PC-9 (cell line): ENCODE results near the gene CAMTA1. TPM values are rescaled to one million over a fixed set of nuclear protein-coding genes. Genes with fewer than 3 reads are reported as not detected.

Source experiments
- BruUV-seq: library from RNA; stranded (reverse); fragments of 400-500 nt; replicated peaks from 2 replicates; lab custom pipeline; 2021; lab: Mats Ljungman, UMichigan
- CTCF ChIA-PET: fragments of 300-600 bp; sonication (Branson Sonifier 250); formaldehyde crosslinking; loops from one replicate; lab custom pipeline; 2022; ENCODE audit warnings: antibody characterized with exemption; lab: Charles Lee
- POLR2A ChIA-PET: fragments of 300-600 bp; sonication (Branson Sonifier 250); formaldehyde crosslinking; loops from one replicate; lab custom pipeline; 2022; ENCODE audit warnings: antibody characterized with exemption; ENCODE audit not compliant: unreplicated experiment; lab: Charles Lee
- DNase-seq, 2 experiments: peaks; one replicate each; pipeline versions ENCODE4 v3.0.0 to v3.0.0-alpha.2; 2015 to 2022; ENCODE audit warnings: mixed read lengths in 1 of 2
- H2AFZ ChIP-seq: fragments of 200-600 bp; sonication (generic); 2 replicates; pipeline ENCODE4 v1.8.1; 2017; ENCODE audit warnings: antibody characterized with exemption
- H3F3A ChIP-seq: fragments of 200-600 bp; sonication (generic); 2 replicates; pipeline ENCODE4 v1.8.1; 2017; ENCODE audit warnings: antibody characterized with exemption, mild to moderate bottlenecking, low read depth; ENCODE audit not compliant: insufficient read depth
- H3K27ac ChIP-seq: fragments of 200-600 bp; sonication (generic); 2 replicates; pipeline ENCODE4 v1.6.1; 2016; ENCODE audit warnings: mixed run types
- H3K27me3 ChIP-seq: fragments of 200-600 bp; sonication (generic); 2 replicates; pipeline ENCODE4 v1.6.1; 2016; ENCODE audit warnings: low read depth, mixed run types; ENCODE audit not compliant: insufficient read depth
- H3K36me3 ChIP-seq: fragments of 200-600 bp; sonication (generic); 2 replicates; pipeline ENCODE4 v1.6.1; 2016; ENCODE audit warnings: low read depth, mixed run types
- H3K4me1 ChIP-seq: fragments of 200-600 bp; sonication (generic); replicated peaks from 2 replicates; pipeline ENCODE4 v1.6.1; 2016; ENCODE audit warnings: mixed run types; ENCODE audit not compliant: insufficient read depth
- H3K4me2 ChIP-seq: fragments of 200-600 bp; sonication (generic); 2 replicates; pipeline ENCODE4 v1.6.1; 2017; ENCODE audit warnings: mixed run types
- H3K4me3 ChIP-seq: fragments of 200-600 bp; sonication (generic); 2 replicates; pipeline ENCODE4 v1.6.1; 2016; ENCODE audit warnings: mixed run types
- H3K79me2 ChIP-seq: fragments of 200-600 bp; sonication (generic); 2 replicates; pipeline ENCODE4 v1.6.1; 2017; ENCODE audit warnings: low read depth, mixed run types
- H3K9me2 ChIP-seq: fragments of 200-600 bp; sonication (generic); 2 replicates; pipeline ENCODE4 v1.8.1; 2017; ENCODE audit warnings: mild to moderate bottlenecking; ENCODE audit not compliant: insufficient read depth
- H3K9me3 ChIP-seq: fragments of 200-600 bp; sonication (generic); 2 replicates; pipeline ENCODE4 v1.8.1; 2016; ENCODE audit warnings: low read depth; ENCODE audit not compliant: insufficient read depth
- H4K20me1 ChIP-seq: fragments of 200-600 bp; sonication (generic); 2 replicates; pipeline ENCODE4 v1.8.1; 2017; ENCODE audit not compliant: insufficient read depth
- CTCF ChIP-seq: fragments of 200-600 bp; sonication (generic); conservative IDR thresholded peaks from 2 replicates; pipeline ENCODE4 v1.6.1; 2017; ENCODE audit warnings: mixed run types, antibody characterized with exemption, mild to moderate bottlenecking, moderate library complexity
- EZH2 ChIP-seq: fragments of 200-600 bp; sonication (generic); IDR thresholded peaks from 2 replicates; pipeline ENCODE4 v1.8.0; 2017; ENCODE audit warnings: antibody characterized with exemption, low read depth
- intact Hi-C: fragments of 100-400 bp; cut with micrococcal nuclease; formaldehyde crosslinking; loops from one replicate; pipeline ENCODE4 v1.10.0; 2022; ENCODE audit not compliant: unreplicated experiment
- total RNA-seq: library from RNA; stranded (reverse); gene quantifications from 2 replicates; pipeline ENCODE4 v1.2.3, GENCODE V29; 2021

The CAMTA1 gene
- total RNA-seq, 1 experiment from 2014 or later, result 72.3 TPM

- ChIA-PET CTCF (no interaction called here), POLR2A (no interaction called here)
- H3K79me2 ChIP-seq, result no peaks in the 10 kb centered on the region
- intact Hi-C loops, result no loop called here
- H4K20me1 ChIP-seq, result no peaks in the 10 kb centered on the region
- no peak for TF ChIP-seq CTCF
- TF ChIP-seq EZH2, result no peak
- peaks cover 60% of the 10 kb centered on the region for H3K27me3 ChIP-seq
- H3K9me3 ChIP-seq, result no peaks in the 10 kb centered on the region
- H3K36me3 ChIP-seq, result no peaks in the 10 kb centered on the region
- no peak overlapping the region for H3K4me2 ChIP-seq
- H3K27ac ChIP-seq, result no peak overlapping the region
- BruUV-seq, result no TSS peak
- H3K9me2 ChIP-seq, result no peaks in the 10 kb centered on the region
- H2AFZ ChIP-seq, result no peak overlapping the region
- no peak for DNase-seq
- H3K4me1 ChIP-seq, result no peaks in the 10 kb centered on the region
- H3F3A ChIP-seq, result no peaks in the 10 kb centered on the region
- no peak overlapping the region for H3K4me3 ChIP-seq
Observed at GRCh38 chr1:7389906-7390603, 604.8 kb downstream of the CAMTA1 start.

- no peak overlapping the region for H2AFZ ChIP-seq
- H3K4me2 ChIP-seq, result no peak overlapping the region
- TF ChIP-seq CTCF, result no peak
- TF ChIP-seq EZH2, result no peak
- peaks cover 56% of the 10 kb centered on the region for H3K27me3 ChIP-seq
- no TSS peak for BruUV-seq
- no peaks in the 10 kb centered on the region for H3K79me2 ChIP-seq
- intact Hi-C loops, result no loop called here
- H3K9me3 ChIP-seq, result no peaks in the 10 kb centered on the region
- ChIA-PET POLR2A (no interaction called here), CTCF (no interaction called here)
- no peaks in the 10 kb centered on the region for H3K4me1 ChIP-seq
- no peak overlapping the region for H3K4me3 ChIP-seq
- no peaks in the 10 kb centered on the region for H4K20me1 ChIP-seq
- no peak for DNase-seq
- no peaks in the 10 kb centered on the region for H3K9me2 ChIP-seq
- no peaks in the 10 kb centered on the region for H3K36me3 ChIP-seq
- H3F3A ChIP-seq, result no peaks in the 10 kb centered on the region
- no peak overlapping the region for H3K27ac ChIP-seq
Observed at GRCh38 chr1:7390604-7391000, 605.3 kb downstream of the CAMTA1 start.

GRCh38 chr1:7393136-7393535 is 607.9 kb downstream of the CAMTA1 start:
- Histone ChIP-seq H4K20me1 (no peaks in the 10 kb centered on the region), H3K4me1 (no peaks in the 10 kb centered on the region), H3K36me3 (no peaks in the 10 kb centered on the region), H3K9me3 (no peaks in the 10 kb centered on the region), H2AFZ (no peak overlapping the region), H3F3A (no peaks in the 10 kb centered on the region), H3K79me2 (no peaks in the 10 kb centered on the region), H3K27ac (no peak overlapping the region), H3K27me3 (peaks cover 33% of the 10 kb centered on the region), H3K4me2 (no peak overlapping the region), H3K4me3 (no peak overlapping the region), H3K9me2 (no peaks in the 10 kb centered on the region)
- no TSS peak for BruUV-seq
- intact Hi-C loops, result no loop called here
- DNase-seq, result no peak
- POLR2A ChIA-PET, result no interaction called here
- CTCF ChIA-PET, result no interaction called here
- no peak for TF ChIP-seq EZH2
- TF ChIP-seq CTCF, result no peak
